Measurements from ENCODE around the gene KLRF1. TPM values are rescaled to one million over a fixed set of nuclear protein-coding genes. Genes with fewer than 3 reads are reported as not detected.

Gene KLRF1
- total RNA-seq, 4 donors from 2014 or later, result not detected

GRCh38 chr12:9851050-9851449, 23.8 kb downstream of the KLRF1 start:
- TF ChIP-seq POLR2A (IDR thresholded peaks at IDR 0.05) (no peak), CTCF (IDR thresholded peaks at IDR 0.05 in 4 of 5, conservative IDR thresholded peaks at IDR 0.05 in 1 of 5) (no peak)
- H3K9me3 ChIP-seq, result no peaks in the 10 kb centered on the region
- in situ Hi-C loops (cut with MboI; ENCODE audit: low sequenced_read_pairs in 4 of 4), result no loop called here

GRCh38 chr12:9851927-9852326, 24.6 kb downstream of the KLRF1 start:
- no peaks in the 10 kb centered on the region for H3K9me3 ChIP-seq
- ATAC-seq (no peak), DNase-seq (no peak)
- no peak overlapping the region for H3K27ac ChIP-seq
- H3K27me3 ChIP-seq, result no peaks in the 10 kb centered on the region
- peaks cover 0 to 9% of the 10 kb centered on the region in 2 donors for H3K36me3 ChIP-seq
- no peak overlapping the region for H3K4me3 ChIP-seq
- intact Hi-C loops (cut with DNase I; ENCODE audit: low total_unique reads), result no loop called here
- TF ChIP-seq POLR2A (IDR thresholded peaks at IDR 0.05), result no peak
- TF ChIP-seq CTCF (IDR thresholded peaks at IDR 0.05 in 4 of 5, conservative IDR thresholded peaks at IDR 0.05 in 1 of 5), result no peak
- H3K4me1 ChIP-seq, result no peaks in the 10 kb centered on the region
- in situ Hi-C loops (cut with MboI; ENCODE audit: low sequenced_read_pairs in 4 of 4), result no loop called here

More at GRCh38 chr12:9851050-9851449, 23.8 kb downstream of the KLRF1 start:
- Histone ChIP-seq H3K27ac (no peak overlapping the region), H3K4me3 (no peak overlapping the region), H3K4me1 (no peaks in the 10 kb centered on the region), H3K27me3 (no peaks in the 10 kb centered on the region), H3K36me3 (peaks cover 0 to 9% of the 10 kb centered on the region in 2 donors)
- DNase-seq (no peak), ATAC-seq (no peak)
- intact Hi-C loops (cut with DNase I; ENCODE audit: low total_unique reads), result no loop called here

GRCh38 chr12:9856151-9856550, 28.9 kb downstream of the KLRF1 start:
- Histone ChIP-seq H3K36me3 (peaks cover 0 to 9% of the 10 kb centered on the region in 2 donors), H3K27me3 (no peaks in the 10 kb centered on the region), H3K4me1 (peaks cover 0 to 5% of the 10 kb centered on the region in 2 donors), H3K4me3 (no peak overlapping the region), H3K9me3 (no peaks in the 10 kb centered on the region), H3K27ac (no peak overlapping the region)
- no peak for DNase-seq
- no peak for ATAC-seq
- in situ Hi-C loops (cut with MboI; ENCODE audit: low sequenced_read_pairs in 4 of 4), result no loop called here
- TF ChIP-seq CTCF (IDR thresholded peaks at IDR 0.05 in 4 of 5, conservative IDR thresholded peaks at IDR 0.05 in 1 of 5) (no peak), POLR2A (IDR thresholded peaks at IDR 0.05) (no peak)
- intact Hi-C loops (cut with DNase I; ENCODE audit: low total_unique reads), result no loop called here

GRCh38 chr12:9856894-9857293, 29.6 kb downstream of the KLRF1 start:
- H3K27me3 ChIP-seq, result no peaks in the 10 kb centered on the region
- no peak for ATAC-seq
- in situ Hi-C loops (cut with MboI; ENCODE audit: low sequenced_read_pairs in 4 of 4) (no loop called here), intact Hi-C loops (cut with DNase I; ENCODE audit: low total_unique reads) (no loop called here)
- no peak for TF ChIP-seq CTCF (IDR thresholded peaks at IDR 0.05 in 4 of 5, conservative IDR thresholded peaks at IDR 0.05 in 1 of 5)
- H3K4me3 ChIP-seq, result no peak overlapping the region
- H3K9me3 ChIP-seq, result no peaks in the 10 kb centered on the region
- peaks cover 0 to 9% of the 10 kb centered on the region in 2 donors for H3K36me3 ChIP-seq
- H3K4me1 ChIP-seq, result peaks cover 0 to 5% of the 10 kb centered on the region in 2 donors
- no peak overlapping the region for H3K27ac ChIP-seq
- no peak for DNase-seq

GRCh38 chr12:9858135-9858534, 30.9 kb downstream of the KLRF1 start:
- Histone ChIP-seq H3K9me3 (no peaks in the 10 kb centered on the region), H3K36me3 (no peaks in the 10 kb centered on the region), H3K4me1 (peaks cover 0 to 5% of the 10 kb centered on the region in 2 donors), H3K4me3 (no peak overlapping the region), H3K27ac (no peak overlapping the region), H3K27me3 (no peaks in the 10 kb centered on the region)
- no peak for DNase-seq
- no peak for ATAC-seq
- intact Hi-C loops (cut with DNase I; ENCODE audit: low total_unique reads) (no loop called here), in situ Hi-C loops (cut with MboI; ENCODE audit: low sequenced_read_pairs in 4 of 4) (no loop called here)
- TF ChIP-seq POLR2A (IDR thresholded peaks at IDR 0.05), result no peak
- no peak for TF ChIP-seq CTCF (IDR thresholded peaks at IDR 0.05 in 4 of 5, conservative IDR thresholded peaks at IDR 0.05 in 1 of 5)
